ENCODE results near the gene LRP6. TPM values are rescaled to one million over a fixed set of nuclear protein-coding genes. Genes with fewer than 3 reads are reported as not detected.

LRP6 gene
- total RNA-seq, 2 donors from 2014 or later: 26.2 to 37.9 TPM

DNA sequence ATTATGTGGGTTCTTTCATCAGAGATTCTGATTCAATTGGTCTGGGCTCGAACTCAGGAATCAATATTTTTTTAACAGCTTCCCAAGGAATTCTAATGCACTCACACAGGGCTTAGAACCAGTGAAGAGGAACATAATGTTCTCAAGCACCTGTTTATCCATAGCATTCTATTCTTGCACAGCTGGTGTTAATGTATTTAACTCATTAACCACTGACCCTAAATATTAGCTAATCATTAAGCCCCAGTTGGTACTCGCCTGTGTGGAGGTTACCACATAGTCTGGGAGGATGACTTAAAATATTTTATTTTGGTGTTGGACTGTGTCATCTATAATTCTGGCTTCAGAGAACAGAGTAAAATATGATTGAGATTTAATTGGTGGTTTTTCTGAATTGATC, 45.3 kb downstream of the LRP6 start:
- intact Hi-C loops (cut with DNase I): no loop called here
- Histone ChIP-seq H3K27me3 (no peaks in the 10 kb centered on the region), H3K27ac (no peak overlapping the region), H3K9me3 (no peaks in the 10 kb centered on the region), H3K4me3 (no peak overlapping the region), H3K9ac (ENCODE audit: low read depth in 2 of 2, low read length in 2 of 2) (no peak overlapping the region), H3K36me3 (no peaks in the 10 kb centered on the region), H3K4me1 (no peaks in the 10 kb centered on the region)
- no peak for DNase-seq
- TF ChIP-seq, protein P1, sequence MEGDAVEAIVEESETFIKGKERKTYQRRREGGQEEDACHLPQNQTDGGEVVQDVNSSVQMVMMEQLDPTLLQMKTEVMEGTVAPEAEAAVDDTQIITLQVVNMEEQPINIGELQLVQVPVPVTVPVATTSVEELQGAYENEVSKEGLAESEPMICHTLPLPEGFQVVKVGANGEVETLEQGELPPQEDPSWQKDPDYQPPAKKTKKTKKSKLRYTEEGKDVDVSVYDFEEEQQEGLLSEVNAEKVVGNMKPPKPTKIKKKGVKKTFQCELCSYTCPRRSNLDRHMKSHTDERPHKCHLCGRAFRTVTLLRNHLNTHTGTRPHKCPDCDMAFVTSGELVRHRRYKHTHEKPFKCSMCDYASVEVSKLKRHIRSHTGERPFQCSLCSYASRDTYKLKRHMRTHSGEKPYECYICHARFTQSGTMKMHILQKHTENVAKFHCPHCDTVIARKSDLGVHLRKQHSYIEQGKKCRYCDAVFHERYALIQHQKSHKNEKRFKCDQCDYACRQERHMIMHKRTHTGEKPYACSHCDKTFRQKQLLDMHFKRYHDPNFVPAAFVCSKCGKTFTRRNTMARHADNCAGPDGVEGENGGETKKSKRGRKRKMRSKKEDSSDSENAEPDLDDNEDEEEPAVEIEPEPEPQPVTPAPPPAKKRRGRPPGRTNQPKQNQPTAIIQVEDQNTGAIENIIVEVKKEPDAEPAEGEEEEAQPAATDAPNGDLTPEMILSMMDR (IDR thresholded peaks at IDR 0.05): no peak

DNA sequence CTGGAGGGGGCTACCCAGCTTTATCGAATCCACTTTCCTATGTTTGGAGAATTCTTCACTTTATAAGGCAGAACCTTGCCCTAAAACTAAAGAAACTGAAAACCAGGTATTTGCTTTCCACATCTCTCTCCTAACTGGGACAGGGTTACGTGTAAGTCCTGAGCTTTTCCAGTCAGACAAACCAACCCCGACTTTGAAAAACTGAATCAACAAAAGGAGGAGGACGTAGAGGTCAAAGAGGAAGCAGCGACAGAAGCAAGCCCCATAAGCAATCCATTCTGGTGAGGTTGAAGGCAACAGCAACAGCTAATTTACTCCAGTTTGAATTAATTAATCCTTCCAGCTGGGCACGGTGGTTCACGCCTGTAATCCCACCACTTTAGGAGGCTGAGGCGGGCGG, 47.2 kb downstream of the LRP6 start:
- TF ChIP-seq, protein P1 (IDR thresholded peaks at IDR 0.05): no peak
- Histone ChIP-seq H3K4me3 (no peak overlapping the region), H3K9me3 (no peaks in the 10 kb centered on the region), H3K9ac (ENCODE audit: low read depth in 2 of 2, low read length in 2 of 2) (no peak overlapping the region), H3K27me3 (no peaks in the 10 kb centered on the region), H3K4me1 (no peaks in the 10 kb centered on the region), H3K36me3 (no peaks in the 10 kb centered on the region), H3K27ac (no peak overlapping the region)
- intact Hi-C loops (cut with DNase I): no loop called here
- DNase-seq: no peak

DNA sequence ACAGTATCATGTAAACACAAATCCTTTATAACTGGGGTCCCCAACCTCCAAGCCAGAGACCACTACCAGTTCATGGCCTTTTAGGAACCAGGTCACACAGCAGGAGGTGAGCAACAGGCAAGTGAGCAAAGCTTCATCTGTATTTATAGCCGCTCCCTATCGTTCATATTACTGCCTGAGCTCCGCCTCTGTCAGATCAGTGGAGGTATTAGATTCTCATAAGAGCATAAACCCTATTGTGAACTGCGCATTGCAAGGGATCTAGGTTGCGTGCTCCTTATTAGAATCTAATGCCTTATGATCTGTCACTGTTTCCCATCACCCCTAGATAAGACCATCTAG, 49.9 kb downstream of the LRP6 start:
- H3K27ac ChIP-seq: no peak overlapping the region
- TF ChIP-seq, protein P1 (IDR thresholded peaks at IDR 0.05): no peak
- H3K36me3 ChIP-seq: no peaks in the 10 kb centered on the region
- no peak for DNase-seq
- H3K4me3 ChIP-seq: no peak overlapping the region
- no peaks in the 10 kb centered on the region for H3K27me3 ChIP-seq
- intact Hi-C loops (cut with DNase I): no loop called here
- no peak overlapping the region for H3K9ac ChIP-seq (ENCODE audit: low read depth in 2 of 2, low read length in 2 of 2)
- no peaks in the 10 kb centered on the region for H3K4me1 ChIP-seq
- H3K9me3 ChIP-seq: no peaks in the 10 kb centered on the region

DNA sequence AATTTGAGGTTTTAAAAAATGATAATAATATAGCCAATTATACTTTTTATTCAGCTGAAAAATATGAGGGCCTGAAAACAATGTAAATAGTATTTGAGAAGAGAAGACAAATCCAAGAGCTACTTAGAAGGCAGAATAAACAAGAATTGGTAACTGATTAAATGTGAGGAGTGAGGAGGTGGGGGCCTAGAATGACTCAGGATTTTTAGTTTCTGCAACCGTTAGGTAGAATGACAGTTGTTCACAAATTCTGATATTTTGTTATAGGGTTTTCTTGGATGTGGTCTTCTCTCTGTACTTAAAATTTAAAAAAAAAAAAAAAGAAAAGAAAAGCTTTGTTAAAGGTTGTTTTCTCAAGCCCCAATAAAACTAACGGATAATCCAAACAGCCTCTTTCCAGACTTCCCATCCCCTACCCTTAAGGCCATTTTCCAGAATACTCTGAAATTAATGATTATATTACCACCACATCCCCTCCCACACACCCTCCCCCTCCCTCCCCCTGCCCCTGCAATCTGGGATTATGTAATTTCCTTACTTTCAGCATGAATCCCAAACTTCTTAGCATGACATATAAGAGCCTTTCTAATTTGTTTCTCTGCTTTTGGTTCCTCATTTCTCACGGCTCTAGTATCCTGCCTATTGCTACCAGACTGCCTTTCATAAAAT, 50.4 kb downstream of the LRP6 start:
- Histone ChIP-seq H3K9ac (ENCODE audit: low read depth in 2 of 2, low read length in 2 of 2) (no peak overlapping the region), H3K36me3 (no peaks in the 10 kb centered on the region), H3K27ac (no peak overlapping the region), H3K4me3 (no peak overlapping the region), H3K27me3 (no peaks in the 10 kb centered on the region), H3K4me1 (no peaks in the 10 kb centered on the region), H3K9me3 (no peaks in the 10 kb centered on the region)
- intact Hi-C loops (cut with DNase I): no loop called here
- TF ChIP-seq, protein P1 (IDR thresholded peaks at IDR 0.05): no peak
- DNase-seq: no peak

DNA sequence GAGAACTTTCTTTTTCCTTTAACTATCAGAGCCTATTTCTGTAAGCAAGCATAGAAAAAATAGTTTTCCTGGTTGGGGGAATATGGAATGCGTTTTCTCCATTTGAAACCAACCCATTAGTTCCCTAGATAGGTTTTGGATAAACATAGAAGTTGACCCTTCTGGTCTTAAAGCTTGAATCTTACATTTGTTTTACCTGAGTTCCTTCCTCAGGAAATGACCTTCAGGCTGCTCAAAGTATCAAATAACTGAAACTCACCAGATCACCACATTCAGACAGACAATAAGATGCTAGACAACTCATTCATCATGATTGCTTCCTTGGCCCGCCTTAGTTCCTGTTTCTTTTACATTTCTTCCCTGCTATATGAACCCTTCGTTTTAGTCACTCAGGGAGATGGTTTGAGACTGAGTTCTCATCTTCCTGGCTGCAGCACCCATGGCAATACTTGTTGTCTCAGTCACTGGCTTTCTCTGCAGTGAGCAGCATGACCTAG, 52.2 kb downstream of the LRP6 start:
- Histone ChIP-seq H3K4me1 (no peaks in the 10 kb centered on the region), H3K9ac (ENCODE audit: low read depth in 2 of 2, low read length in 2 of 2) (no peak overlapping the region), H3K36me3 (no peaks in the 10 kb centered on the region), H3K9me3 (no peaks in the 10 kb centered on the region), H3K4me3 (no peak overlapping the region), H3K27ac (no peak overlapping the region), H3K27me3 (no peaks in the 10 kb centered on the region)
- TF ChIP-seq, protein P1 (IDR thresholded peaks at IDR 0.05): no peak
- intact Hi-C loops (cut with DNase I): no loop called here
- DNase-seq: no peak

Measured in colonic mucosa (tissue), 4 donors.